Mesenchymal stem cell (in vitro differentiated cells and primary cell): Measurements from ENCODE around the gene CGB8.
A peak's percentile ranks its signal among the peaks of the same experiment; 100 is the strongest.
"Not testable (repeated sequence)": the region's sequence is repeated elsewhere in the genome, so short reads cannot be mapped to it uniquely, and the experiment has no call there.

Experiments used
- DNase-seq: peaks from one replicate; pipeline ENCODE4 v3.0.0-alpha.2; 2013
- H2AFZ ChIP-seq: one replicate; pipeline ENCODE4 v1.6.1; 2013; ENCODE audit warnings: low read depth, mild to moderate bottlenecking, control low read depth, inconsistent platforms, low read length, moderate library complexity
- H2AK5ac ChIP-seq: 2 replicates; pipeline ENCODE4 v1.6.1; 2013; ENCODE audit warnings: low read length, moderate library complexity, mild to moderate bottlenecking, inconsistent platforms; ENCODE audit not compliant: severe bottlenecking
- H2BK120ac ChIP-seq: one replicate; pipeline ENCODE4 v1.6.1; 2013; ENCODE audit warnings: low read depth, mild to moderate bottlenecking, inconsistent platforms, low read length, moderate library complexity
- H2BK12ac ChIP-seq, 2 experiments: one replicate each; pipeline ENCODE4 v1.6.1; 2013; ENCODE audit warnings: inconsistent platforms in 2 of 2, low read length in 2 of 2, mild to moderate bottlenecking in 2 of 2, moderate library complexity in 2 of 2, control low read depth in 1 of 2
- H2BK15ac ChIP-seq: one replicate; pipeline ENCODE4 v1.6.1; 2013; ENCODE audit warnings: mild to moderate bottlenecking, low read depth, inconsistent platforms; ENCODE audit not compliant: poor library complexity, severe bottlenecking
- H2BK5ac ChIP-seq: 2 replicates; pipeline ENCODE4 v1.6.1; 2013; ENCODE audit warnings: low read depth, mild to moderate bottlenecking, low read length, control low read depth, inconsistent platforms; ENCODE audit not compliant: poor library complexity, severe bottlenecking
- H3K14ac ChIP-seq, 2 experiments: one replicate each; pipeline ENCODE4 v1.6.1; 2013; ENCODE audit warnings: inconsistent platforms in 2 of 2, low read length in 2 of 2, control low read depth in 1 of 2, mild to moderate bottlenecking in 1 of 2, moderate library complexity in 1 of 2
- H3K18ac ChIP-seq, 2 experiments: one replicate each; pipeline ENCODE4 v1.6.1; 2013; ENCODE audit warnings: inconsistent platforms in 2 of 2, low read length in 2 of 2, control low read depth in 1 of 2, low read depth in 1 of 2, mild to moderate bottlenecking in 1 of 2
- H3K23ac ChIP-seq, 2 experiments: one replicate each; pipeline ENCODE4 v1.6.1; 2013; ENCODE audit warnings: inconsistent platforms in 2 of 2, low read length in 2 of 2, mild to moderate bottlenecking in 2 of 2, moderate library complexity in 2 of 2, control low read depth in 1 of 2
- H3K27ac ChIP-seq: 2 replicates; pipeline ENCODE4 v1.5.1; 2013; ENCODE audit warnings: mild to moderate bottlenecking, moderate library complexity, low read length, control low read depth, inconsistent platforms; ENCODE audit not compliant: poor library complexity, severe bottlenecking
- H3K27me3 ChIP-seq, 2 experiments: 2 replicates each; pipeline versions ENCODE4 v1.6.1 to v1.7.0; 2013; ENCODE audit warnings: low read length in 2 of 2, mild to moderate bottlenecking in 2 of 2, moderate library complexity in 2 of 2, control low read depth in 1 of 2, inconsistent platforms in 1 of 2; ENCODE audit not compliant: control insufficient read depth in 1 of 2, insufficient read depth in 1 of 2
- H3K36me3 ChIP-seq, 2 experiments: 2 replicates each; pipeline versions ENCODE4 v1.6.1 to v1.7.0; 2013; ENCODE audit warnings: low read length in 2 of 2, control low read depth in 1 of 2, inconsistent platforms in 1 of 2, low read depth in 1 of 2, mild to moderate bottlenecking in 1 of 2; ENCODE audit not compliant: insufficient read depth in 2 of 2, control insufficient read depth in 1 of 2
- H3K4ac ChIP-seq, 2 experiments: one replicate each; pipeline ENCODE4 v1.6.1; 2013; ENCODE audit warnings: inconsistent platforms in 2 of 2, low read length in 2 of 2, mild to moderate bottlenecking in 2 of 2, moderate library complexity in 2 of 2, control low read depth in 1 of 2, low read depth in 1 of 2
- H3K4me1 ChIP-seq: 2 replicates; pipeline ENCODE4 v1.6.1; 2013; ENCODE audit warnings: low read depth, low read length, control low read depth; ENCODE audit not compliant: control insufficient read depth, insufficient read depth
- H3K4me2 ChIP-seq: 2 replicates; pipeline ENCODE4 v1.6.1; 2013; ENCODE audit warnings: low read length, mild to moderate bottlenecking, inconsistent platforms; ENCODE audit not compliant: poor library complexity, severe bottlenecking
- H3K4me3 ChIP-seq, 2 experiments: 2 replicates each; pipeline versions ENCODE4 v1.5.1 to v1.7.0; 2013; ENCODE audit warnings: low read length in 2 of 2, mild to moderate bottlenecking in 2 of 2, control low read depth in 1 of 2, low read depth in 1 of 2; ENCODE audit not compliant: insufficient read depth in 1 of 2
- H3K79me1 ChIP-seq: replicated peaks from 2 replicates; pipeline ENCODE4 v1.6.1; 2013; ENCODE audit warnings: mild to moderate bottlenecking, control low read depth, low read length, inconsistent platforms; ENCODE audit not compliant: poor library complexity, severe bottlenecking
- H3K9ac ChIP-seq: 2 replicates; pipeline ENCODE4 v1.7.0; 2013; ENCODE audit warnings: mild to moderate bottlenecking, low read length, moderate library complexity
- H3K9me3 ChIP-seq: 2 replicates; pipeline ENCODE4 v1.7.0; 2013; ENCODE audit warnings: mild to moderate bottlenecking, low read length; ENCODE audit not compliant: control insufficient read depth
- H4K8ac ChIP-seq: one replicate; pipeline ENCODE4 v1.6.1; 2013; ENCODE audit warnings: inconsistent platforms, mild to moderate bottlenecking, low read length, moderate library complexity
- H4K91ac ChIP-seq: one replicate; pipeline ENCODE4 v1.6.1; 2013; ENCODE audit warnings: mild to moderate bottlenecking, low read length, inconsistent platforms
- WGBS: methylation state at CpG from one replicate; pipeline ENCODE4 v1.1.7; 2013; ENCODE audit warnings: mixed read lengths; 5-methylcytosine and 5-hydroxymethylcytosine counted together

CGB8 gene

GRCh38 chr19:49050376-49051033 lies 1.6 kb upstream of the CGB8 start:
- not testable (repeated sequence) for H2BK120ac ChIP-seq, H4K8ac ChIP-seq, H2AK5ac ChIP-seq, H3K4ac ChIP-seq, H3K14ac ChIP-seq, H3K36me3 ChIP-seq, H3K9me3 ChIP-seq, H2BK12ac ChIP-seq, H2BK15ac ChIP-seq, H3K27ac ChIP-seq, H3K4me1 ChIP-seq, H2BK5ac ChIP-seq, H3K4me3 ChIP-seq, H2AFZ ChIP-seq, H3K79me1 ChIP-seq, H3K9ac ChIP-seq, H3K27me3 ChIP-seq, H3K18ac ChIP-seq, H3K23ac ChIP-seq, H3K4me2 ChIP-seq
- peak overlapping the region; percentile 15 for H4K91ac ChIP-seq
- peak; percentile 59 for DNase-seq
- WGBS = 38% methylated on average over 24 of the region's 24 CpGs

GRCh38 chr19:49049834-49050233 lies 923 bp upstream of the CGB8 start:
- not testable (repeated sequence) for H3K4me3 ChIP-seq, H3K14ac ChIP-seq, H3K9ac ChIP-seq, H3K27me3 ChIP-seq, H2BK5ac ChIP-seq, H2BK120ac ChIP-seq, H3K79me1 ChIP-seq, H3K4ac ChIP-seq, H3K23ac ChIP-seq, H4K91ac ChIP-seq, H2BK12ac ChIP-seq, H3K18ac ChIP-seq, H2BK15ac ChIP-seq, H4K8ac ChIP-seq, H3K4me2 ChIP-seq, H2AK5ac ChIP-seq, H3K27ac ChIP-seq, H3K9me3 ChIP-seq, H3K36me3 ChIP-seq, DNase-seq, H3K4me1 ChIP-seq, H2AFZ ChIP-seq
- no CpG with 5 or more reads among the region's 4 CpGs for WGBS

- not testable (repeated sequence) for H3K4me2 ChIP-seq, H2AFZ ChIP-seq, H3K9ac ChIP-seq, H3K23ac ChIP-seq, H2BK120ac ChIP-seq, H3K14ac ChIP-seq, H2BK5ac ChIP-seq, H3K27me3 ChIP-seq, H3K27ac ChIP-seq, DNase-seq, H4K91ac ChIP-seq, H3K4ac ChIP-seq, H2BK15ac ChIP-seq, H2BK12ac ChIP-seq, H3K18ac ChIP-seq, H4K8ac ChIP-seq, H3K79me1 ChIP-seq, H3K4me1 ChIP-seq, H3K36me3 ChIP-seq, H3K9me3 ChIP-seq, H3K4me3 ChIP-seq, H2AK5ac ChIP-seq
- 71% methylated on average over 7 of the region's 15 CpGs for WGBS
These were observed 5.4 kb downstream of the CGB8 start, which contains the start of gene CGB5 for GRCh38 chr19:49043548-49043947. TSS of gene CGB5 (plus strand) at chr19:49043848. CDS start at chr19:49044210, 362 bp downstream.

GRCh38 chr19:49042666-49043065 lies 6.2 kb downstream of the CGB8 start:
- peaks cover 11% of the 10 kb centered on the region for H3K4me1 ChIP-seq
- H3K4me3 ChIP-seq, H3K18ac ChIP-seq, H3K4ac ChIP-seq, DNase-seq, H3K27ac ChIP-seq, H3K79me1 ChIP-seq, H3K27me3 ChIP-seq, H3K4me2 ChIP-seq, H4K91ac ChIP-seq, H4K8ac ChIP-seq, H3K9me3 ChIP-seq, H2AK5ac ChIP-seq, H3K23ac ChIP-seq, H2BK12ac ChIP-seq, H2AFZ ChIP-seq, H2BK120ac ChIP-seq, H3K14ac ChIP-seq, H3K9ac ChIP-seq, H2BK15ac ChIP-seq, H2BK5ac ChIP-seq, H3K36me3 ChIP-seq: not testable (repeated sequence)
- 88% methylated on average over 1 of the region's 4 CpGs for WGBS
